Choroid plexus epithelial cell (primary cell): ENCODE data around the gene STXBP4.

ENCODE experiments used
- DNase-seq: peaks from one replicate; pipeline ENCODE4 v3.0.0-alpha.2; 2010; ENCODE audit warnings: low read depth
- H3K4me3 ChIP-seq: 2 replicates; pipeline ENCODE4 v1.5.1; 2011; ENCODE audit warnings: low read depth, mild to moderate bottlenecking, control low read depth, low read length, moderate library complexity
- TF ChIP-seq, protein P1 (sequence below): conservative IDR thresholded peaks from 2 replicates; pipeline ENCODE4 v1.5.1; 2011; ENCODE audit warnings: low read depth, mild to moderate bottlenecking, control low read depth, inconsistent platforms, low read length, moderate library complexity

Gene STXBP4

DNA sequence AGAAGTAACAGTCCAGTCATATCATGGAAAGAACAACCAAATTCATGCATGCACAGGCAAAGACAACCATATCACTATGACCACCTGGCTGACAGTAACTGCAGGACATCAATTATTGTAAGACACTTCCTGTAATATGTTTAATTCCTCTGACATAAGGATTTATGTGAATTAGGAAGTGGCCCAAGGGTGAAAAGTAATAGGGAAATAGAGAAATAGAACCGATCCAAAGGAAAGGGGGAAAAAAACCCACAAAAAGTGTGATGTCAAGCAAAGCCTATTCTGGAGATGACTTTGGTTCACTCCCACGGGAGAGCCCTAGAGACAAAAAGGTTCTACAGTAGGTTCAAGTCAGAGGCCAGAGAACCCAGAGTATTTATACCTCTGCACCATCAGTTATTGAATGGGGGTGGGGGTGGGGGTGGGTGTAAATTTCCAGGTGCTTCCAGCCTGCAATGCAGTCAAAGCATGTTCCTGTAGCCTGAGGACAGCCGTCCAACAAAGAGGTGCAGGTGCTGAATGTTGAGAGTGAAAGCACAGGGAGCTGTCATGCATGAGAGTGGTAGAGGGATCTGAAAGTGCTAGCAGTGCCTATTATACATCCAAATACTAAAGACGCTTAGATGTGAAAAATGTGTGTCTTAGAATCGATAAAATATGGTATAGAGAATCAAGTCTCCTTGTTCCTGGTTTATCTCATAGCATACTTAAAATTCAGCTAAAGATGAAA lies 200.6 kb downstream of the STXBP4 start:
- DNase-seq, result no peak
- no peak overlapping the region for H3K4me3 ChIP-seq
- TF ChIP-seq, protein P1, sequence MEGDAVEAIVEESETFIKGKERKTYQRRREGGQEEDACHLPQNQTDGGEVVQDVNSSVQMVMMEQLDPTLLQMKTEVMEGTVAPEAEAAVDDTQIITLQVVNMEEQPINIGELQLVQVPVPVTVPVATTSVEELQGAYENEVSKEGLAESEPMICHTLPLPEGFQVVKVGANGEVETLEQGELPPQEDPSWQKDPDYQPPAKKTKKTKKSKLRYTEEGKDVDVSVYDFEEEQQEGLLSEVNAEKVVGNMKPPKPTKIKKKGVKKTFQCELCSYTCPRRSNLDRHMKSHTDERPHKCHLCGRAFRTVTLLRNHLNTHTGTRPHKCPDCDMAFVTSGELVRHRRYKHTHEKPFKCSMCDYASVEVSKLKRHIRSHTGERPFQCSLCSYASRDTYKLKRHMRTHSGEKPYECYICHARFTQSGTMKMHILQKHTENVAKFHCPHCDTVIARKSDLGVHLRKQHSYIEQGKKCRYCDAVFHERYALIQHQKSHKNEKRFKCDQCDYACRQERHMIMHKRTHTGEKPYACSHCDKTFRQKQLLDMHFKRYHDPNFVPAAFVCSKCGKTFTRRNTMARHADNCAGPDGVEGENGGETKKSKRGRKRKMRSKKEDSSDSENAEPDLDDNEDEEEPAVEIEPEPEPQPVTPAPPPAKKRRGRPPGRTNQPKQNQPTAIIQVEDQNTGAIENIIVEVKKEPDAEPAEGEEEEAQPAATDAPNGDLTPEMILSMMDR, result no peak

DNA sequence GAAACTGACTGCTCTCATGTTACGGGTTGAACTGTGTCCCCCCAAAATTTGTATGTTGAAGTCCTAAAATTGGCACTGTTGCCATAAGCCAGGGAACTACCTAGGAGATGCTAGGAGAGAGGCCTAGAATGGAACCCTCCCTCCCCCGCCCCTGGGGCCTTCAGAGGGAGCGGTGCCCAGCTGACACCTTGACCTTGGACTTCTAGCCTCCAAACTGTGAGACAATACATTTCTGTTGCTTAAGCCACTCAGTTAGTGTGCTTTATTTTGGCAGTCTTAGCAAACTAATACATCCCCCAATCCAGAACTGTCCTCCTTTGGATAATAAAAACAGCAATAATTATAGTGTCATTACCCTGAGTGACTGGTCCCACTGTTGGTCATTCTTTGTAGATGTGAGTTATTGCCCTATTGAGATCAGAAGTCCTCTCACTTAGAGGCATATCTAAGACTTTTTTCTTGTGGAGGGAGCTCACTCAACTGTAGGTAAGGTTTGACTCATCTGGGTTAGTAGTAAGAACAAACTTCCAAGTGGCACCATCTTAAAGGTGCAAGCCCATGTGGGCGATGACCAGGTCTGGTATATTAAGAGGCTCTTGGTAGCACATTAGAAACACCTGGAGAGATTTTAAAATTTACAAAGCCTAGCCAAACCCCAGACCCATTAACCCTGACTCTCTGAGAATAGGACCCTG lies 203.2 kb downstream of the STXBP4 start:
- DNase-seq, result no peak
- TF ChIP-seq, protein P1, result no peak
- no peak overlapping the region for H3K4me3 ChIP-seq

DNA sequence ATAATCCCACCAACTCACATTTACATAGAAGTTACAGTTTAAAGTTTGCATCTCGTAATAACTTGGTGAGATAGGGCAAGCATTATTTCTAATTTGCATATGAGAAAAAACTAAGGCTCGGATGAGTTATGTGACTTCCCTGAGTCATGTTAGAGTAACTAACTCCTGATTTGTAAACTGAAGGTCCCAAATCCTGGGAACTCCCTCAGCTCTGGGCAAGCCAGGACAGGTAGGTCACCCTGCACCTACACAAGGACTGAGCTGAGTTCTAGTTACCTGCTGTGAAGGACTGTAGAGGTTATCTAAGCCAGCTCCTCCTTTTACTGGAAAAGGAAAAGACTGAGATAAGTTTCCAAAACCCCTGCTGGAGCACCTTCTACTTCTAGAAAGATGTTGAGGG lies 204.0 kb downstream of the STXBP4 start:
- DNase-seq, result no peak
- H3K4me3 ChIP-seq, result no peak overlapping the region
- TF ChIP-seq, protein P1, result no peak

DNA sequence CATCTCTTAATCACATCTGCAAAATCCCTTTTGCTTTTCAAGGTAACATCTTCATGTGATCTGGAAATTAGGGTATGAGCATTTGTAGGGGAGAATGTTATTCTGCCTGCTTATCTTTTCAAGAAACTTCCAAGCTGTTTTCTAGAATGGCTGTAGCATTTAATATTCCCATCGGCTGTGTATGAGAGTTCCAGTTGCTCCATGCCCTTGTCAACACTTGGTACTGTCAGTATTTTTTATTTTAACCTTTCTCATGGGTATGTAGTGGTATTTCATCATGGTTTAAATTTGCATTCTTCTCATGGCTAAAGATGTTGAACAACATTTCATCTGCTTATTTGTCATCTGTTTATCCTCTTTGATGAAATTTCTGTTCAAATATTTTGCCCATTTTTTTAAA lies 205.6 kb downstream of the STXBP4 start:
- H3K4me3 ChIP-seq, result no peak overlapping the region
- no peak for DNase-seq
- TF ChIP-seq, protein P1, result no peak

DNA sequence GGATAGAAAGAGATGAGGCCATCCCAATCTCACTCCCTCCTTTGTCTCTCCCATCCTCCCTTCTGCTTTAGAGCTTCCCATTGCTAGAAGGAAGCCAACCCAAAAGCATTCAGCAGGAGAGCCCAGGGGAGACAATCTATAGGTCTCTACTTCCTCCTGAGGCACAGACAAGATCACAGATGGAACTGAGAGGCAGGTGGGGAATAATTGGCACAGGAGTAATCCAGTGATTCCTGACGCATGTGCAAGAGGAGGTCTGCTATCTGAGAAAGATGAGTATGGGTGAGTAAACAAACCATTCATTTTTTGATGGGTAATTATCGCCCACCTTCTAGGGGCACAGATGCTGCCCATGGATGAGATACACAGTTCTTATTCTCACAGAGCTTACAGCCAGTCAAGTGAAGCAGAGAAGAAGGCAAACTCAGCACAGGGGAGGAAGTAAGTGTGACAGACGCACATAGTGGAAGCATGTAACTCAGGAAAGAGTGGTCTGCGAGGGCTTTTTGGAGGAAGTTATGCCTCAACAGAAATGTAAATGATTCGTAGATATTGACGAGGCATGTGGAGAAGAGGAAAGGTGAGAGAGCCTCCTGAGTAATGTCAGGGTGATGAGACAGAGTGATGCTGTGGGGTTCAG lies 207.3 kb downstream of the STXBP4 start:
- no peak overlapping the region for H3K4me3 ChIP-seq
- TF ChIP-seq, protein P1, result no peak
- DNase-seq, result no peak

DNA sequence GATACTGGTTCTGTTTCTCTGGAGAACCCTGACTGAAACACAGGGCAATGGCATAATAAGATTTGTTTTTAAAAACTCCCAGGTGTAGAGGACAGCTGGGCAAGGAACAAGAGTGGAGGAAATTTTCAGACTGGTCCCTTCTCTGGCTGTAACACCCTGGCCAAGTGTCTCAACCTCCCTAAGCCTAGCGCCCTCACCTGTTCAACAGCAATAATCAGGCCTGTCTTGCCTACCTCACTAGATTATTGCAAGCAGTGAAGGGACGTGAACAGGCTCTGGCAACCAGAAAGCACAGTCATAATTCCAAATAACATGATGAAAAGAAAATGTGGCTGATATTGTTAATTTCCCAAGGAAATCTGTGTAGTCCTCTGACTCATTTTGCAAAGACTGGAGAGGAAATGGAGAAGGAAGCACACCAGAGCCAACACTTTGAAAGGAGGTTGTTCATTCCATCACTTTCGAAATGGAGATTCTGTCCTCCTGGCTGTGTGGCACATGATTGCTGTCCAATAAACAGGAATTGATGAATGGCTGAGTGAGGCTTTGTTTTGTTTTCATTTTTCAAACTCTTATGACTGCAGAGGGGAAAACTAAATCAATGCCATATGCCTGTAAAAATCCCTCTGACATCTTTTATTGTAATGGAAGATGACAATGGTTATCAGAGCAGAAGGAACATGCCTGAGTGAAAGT lies 208.7 kb downstream of the STXBP4 start:
- peak; percentile 21 for DNase-seq
- TF ChIP-seq, protein P1, result peak; percentile 21
- H3K4me3 ChIP-seq, result no peak overlapping the region
